ENCODE measurements around the gene FNBP1.

The FNBP1 gene

DNA sequence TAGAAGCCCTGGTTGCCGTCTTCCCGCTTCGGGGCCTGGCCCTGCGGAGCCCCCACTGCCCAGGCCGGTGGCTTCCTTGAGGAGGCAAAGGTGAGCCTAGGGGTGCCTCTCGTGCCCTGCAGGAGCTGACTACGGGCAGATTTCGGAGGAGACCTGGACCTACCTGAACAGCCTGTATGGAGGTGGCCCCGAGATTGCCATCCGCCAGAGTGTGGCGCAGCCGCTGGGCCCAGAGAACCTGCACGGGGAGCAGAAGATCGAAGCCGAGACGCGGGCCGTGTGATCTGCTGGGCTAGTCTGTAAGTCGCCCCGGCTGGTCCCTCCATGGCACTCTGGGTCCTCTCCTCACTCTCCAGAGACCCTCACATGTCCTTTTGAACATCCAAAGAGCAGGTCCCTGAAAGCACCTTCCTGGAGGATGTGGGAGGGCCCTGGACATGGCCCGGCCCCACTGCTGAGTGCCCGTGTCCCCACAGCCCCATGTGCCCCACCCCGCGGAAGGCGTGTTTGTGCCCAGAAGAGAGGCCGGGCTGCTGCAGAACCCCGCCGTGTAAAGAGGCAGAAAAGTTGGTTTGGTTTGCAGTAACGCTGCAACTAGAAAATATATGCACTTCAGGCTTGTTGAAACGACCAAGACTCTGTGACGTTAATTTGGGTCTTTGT, 162.9 kb downstream of the FNBP1 start:
- in situ Hi-C loops (cut with MboI; ENCODE audit: low sequenced_read_pairs): no loop called here

DNA sequence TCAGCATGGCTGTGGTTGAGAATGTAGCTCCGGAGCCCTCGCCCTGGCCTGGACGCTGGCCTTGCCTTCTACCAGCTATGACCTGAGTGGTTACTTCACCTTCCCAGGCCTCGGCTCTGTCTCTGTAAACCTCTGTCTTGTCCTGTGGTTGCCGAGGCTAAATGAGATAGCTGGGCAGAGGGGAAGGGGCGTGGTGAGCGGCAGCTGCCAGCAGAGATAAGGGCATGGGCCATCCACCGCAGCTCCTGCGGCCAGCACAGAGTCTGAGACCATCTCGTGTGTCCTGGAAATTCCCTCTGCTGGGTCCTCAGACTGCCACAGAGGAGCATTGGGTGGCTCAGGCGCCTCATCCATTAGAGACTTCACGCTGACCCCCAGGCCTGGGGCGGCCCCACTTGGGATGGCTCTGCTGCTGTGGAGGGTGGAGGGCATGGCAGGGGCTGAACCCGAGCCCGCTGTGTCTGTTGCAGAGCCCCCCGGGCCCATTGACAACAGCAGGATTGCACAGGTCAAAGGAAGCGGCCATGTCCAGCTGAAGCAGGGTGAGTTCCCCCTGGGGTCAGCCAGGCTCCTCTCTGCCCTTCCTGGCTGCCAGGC, 163.8 kb downstream of the FNBP1 start:
- in situ Hi-C loops (cut with MboI; ENCODE audit: low sequenced_read_pairs): no loop called here

DNA sequence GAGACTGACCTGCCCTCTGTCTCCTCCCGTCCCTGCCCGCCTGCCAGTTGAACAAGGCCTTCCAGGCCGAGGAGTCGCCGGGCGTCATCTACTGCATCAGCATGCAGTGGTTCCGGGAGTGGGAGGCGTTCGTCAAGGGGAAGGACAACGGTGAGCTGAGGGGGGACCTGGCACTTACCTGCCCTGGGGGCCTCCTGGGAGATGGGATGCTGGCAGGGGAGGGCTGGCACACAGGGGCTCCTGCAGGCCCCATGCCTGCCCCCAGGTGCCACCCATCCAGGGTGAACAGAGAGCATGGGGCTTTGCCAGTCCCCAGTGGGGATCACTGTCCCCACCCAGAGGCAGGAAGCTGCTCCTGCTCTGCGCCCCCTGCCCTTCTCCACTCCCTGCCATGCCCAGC, 164.7 kb downstream of the FNBP1 start:
- in situ Hi-C loops (cut with MboI; ENCODE audit: low sequenced_read_pairs): no loop called here

GRCh38 chr9:129876815-129877214, 166.2 kb downstream of the FNBP1 start:
- in situ Hi-C loops (cut with MboI; ENCODE audit: low sequenced_read_pairs): no loop called here

DNA sequence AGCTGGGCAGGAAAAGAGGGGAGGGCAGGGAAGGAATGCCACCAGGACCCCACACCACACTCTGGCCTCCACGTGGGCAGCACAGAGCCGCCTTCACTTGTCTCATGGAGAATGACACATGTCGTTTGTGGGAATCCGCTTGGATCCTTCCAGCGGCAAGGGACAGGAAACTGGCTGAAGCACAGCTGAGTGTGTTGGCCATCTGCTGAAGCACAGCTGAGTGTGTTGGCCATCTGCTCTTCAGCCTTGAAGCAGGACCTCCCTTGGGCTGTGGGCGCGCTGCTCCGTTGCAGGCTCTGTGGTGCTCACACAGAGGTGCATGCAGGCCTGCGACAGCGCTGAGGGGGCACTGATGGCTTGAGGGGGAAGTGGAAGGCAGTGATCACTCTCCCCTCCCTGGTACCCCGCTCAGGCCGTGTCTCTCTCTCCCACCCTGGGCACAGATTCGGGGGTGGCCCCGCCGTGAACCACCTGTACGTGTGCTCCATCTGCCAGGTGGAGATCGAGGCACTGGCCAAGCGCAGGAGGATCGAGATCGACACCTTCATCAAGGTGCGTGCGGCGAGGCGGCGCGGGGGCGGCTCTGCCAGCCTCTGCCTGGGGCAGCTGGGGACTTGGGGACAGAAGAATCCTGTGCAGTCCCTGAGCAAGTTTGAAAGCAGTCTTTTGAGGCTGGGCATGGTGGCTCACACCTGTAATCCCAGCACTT, 167.1 kb downstream of the FNBP1 start:
- in situ Hi-C loops (cut with MboI; ENCODE audit: low sequenced_read_pairs): no loop called here

DNA sequence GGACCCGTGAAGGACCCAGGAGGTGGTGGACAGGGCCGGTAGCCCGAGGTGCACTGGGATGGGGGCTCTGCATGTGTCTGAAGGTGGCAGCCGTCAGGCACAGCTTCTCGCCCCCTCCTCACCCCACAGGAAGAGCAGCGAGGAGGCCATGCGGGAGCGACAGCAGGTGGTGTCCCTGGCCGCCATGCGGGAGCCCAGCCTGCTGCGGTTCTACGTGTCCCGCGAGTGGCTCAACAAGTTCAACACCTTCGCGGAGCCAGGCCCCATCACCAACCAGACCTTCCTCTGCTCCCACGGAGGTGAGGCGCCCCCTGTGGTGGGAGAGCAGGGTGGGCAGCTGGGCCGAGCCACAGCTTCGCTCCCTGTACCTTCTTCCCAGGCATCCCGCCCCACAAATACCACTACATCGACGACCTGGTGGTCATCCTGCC, 167.8 kb downstream of the FNBP1 start:
- in situ Hi-C loops (cut with MboI; ENCODE audit: low sequenced_read_pairs): no loop called here

GRCh38 chr9:129874261-129875101, 168.5 kb downstream of the FNBP1 start:
- in situ Hi-C loops (cut with MboI; ENCODE audit: low sequenced_read_pairs): loop anchor here (25.0 kb wide), 1 partner anchor 363 kb away; no protein-coding TSS in a partner anchor

DNA sequence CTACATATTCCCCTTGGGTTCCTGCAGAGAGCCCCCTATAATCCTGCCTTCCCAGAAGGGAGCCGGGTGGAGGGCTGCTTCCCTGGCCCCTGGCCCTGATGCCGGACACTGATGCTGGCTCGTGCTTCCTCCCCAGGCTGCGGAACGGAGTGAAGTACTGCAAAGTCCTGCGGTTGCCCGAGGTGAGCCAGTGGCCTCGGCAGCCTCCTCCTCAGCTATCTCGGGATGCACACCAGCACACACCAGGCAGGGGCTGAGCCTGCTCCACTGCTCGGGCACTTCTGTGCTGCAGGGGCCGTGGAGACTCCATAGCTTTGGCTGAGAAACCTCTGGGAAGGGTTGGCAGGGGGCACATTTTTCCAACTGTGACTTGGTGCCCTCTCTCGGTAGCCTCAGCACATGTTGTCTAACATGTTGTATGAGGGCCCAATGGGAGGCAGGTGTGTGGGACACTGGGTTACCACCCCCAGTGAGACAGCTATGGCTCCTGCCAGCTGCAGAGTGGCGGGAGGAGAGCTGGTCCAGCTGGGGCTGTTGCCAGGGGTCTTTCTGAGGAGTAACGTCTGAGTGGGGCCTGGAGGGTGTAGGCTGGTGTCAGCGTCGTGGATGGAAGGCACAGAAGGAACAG, 169.3 kb downstream of the FNBP1 start:
- in situ Hi-C loops (cut with MboI; ENCODE audit: low sequenced_read_pairs): loop anchor here (25.0 kb wide), 1 partner anchor 364 kb away; no protein-coding TSS in a partner anchor

- in situ Hi-C loops (cut with MboI; ENCODE audit: low sequenced_read_pairs): loop anchor here (25.0 kb wide), 1 partner anchor 366 kb away; no protein-coding TSS in a partner anchor
Observed at GRCh38 chr9:129871046-129871445, 171.9 kb downstream of the FNBP1 start.

DNA sequence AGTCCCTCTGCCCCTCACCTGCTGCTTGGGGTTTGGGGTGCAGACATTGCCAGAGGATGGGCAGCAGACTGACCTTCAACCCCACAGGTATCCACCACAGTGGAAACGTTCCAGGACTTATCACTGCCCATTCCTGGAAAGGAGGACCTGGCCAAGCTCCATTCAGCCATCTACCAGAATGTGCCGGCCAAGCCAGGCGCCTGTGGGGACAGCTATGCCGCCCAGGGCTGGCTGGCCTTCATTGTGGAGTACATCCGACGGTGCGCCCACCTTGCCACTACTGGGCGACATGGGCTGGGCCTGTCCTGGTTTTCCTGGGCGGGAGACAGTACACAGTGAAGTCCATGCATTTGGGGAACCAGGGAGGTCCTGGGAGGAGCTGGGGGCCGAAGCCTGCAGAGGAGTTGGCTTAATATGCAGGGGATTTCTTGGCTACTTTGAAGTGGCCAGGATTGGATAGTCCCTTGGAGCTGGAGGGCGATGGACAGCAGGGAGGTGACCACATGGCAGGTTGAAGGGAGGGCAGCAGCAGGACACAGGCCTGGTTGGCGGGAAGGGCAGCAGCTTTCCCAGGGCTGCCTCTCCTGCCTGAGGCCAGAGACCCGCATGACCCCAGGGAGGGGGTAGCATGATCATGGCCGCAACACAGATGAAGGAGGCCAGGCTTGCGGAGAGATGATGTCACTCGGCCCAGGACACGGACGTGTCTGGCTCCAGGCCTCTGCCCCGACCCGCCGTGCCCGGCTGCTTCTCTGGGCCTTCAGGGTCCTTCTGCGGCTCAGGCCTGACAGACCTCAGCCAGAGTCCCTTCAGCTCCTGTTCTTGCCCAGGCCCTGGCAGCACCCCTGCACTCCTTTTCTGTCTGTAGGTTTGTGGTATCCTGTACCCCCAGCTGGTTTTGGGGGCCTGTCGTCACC, 173.1 kb downstream of the FNBP1 start:
- in situ Hi-C loops (cut with MboI; ENCODE audit: low sequenced_read_pairs): loop anchor here (25.0 kb wide), 1 partner anchor 367 kb away; no protein-coding TSS in a partner anchor

- in situ Hi-C loops (cut with MboI; ENCODE audit: low sequenced_read_pairs): loop anchor here (25.0 kb wide), 1 partner anchor 368 kb away; no protein-coding TSS in a partner anchor
Observed at GRCh38 chr9:129868872-129869486, 174.0 kb downstream of the FNBP1 start.

DNA sequence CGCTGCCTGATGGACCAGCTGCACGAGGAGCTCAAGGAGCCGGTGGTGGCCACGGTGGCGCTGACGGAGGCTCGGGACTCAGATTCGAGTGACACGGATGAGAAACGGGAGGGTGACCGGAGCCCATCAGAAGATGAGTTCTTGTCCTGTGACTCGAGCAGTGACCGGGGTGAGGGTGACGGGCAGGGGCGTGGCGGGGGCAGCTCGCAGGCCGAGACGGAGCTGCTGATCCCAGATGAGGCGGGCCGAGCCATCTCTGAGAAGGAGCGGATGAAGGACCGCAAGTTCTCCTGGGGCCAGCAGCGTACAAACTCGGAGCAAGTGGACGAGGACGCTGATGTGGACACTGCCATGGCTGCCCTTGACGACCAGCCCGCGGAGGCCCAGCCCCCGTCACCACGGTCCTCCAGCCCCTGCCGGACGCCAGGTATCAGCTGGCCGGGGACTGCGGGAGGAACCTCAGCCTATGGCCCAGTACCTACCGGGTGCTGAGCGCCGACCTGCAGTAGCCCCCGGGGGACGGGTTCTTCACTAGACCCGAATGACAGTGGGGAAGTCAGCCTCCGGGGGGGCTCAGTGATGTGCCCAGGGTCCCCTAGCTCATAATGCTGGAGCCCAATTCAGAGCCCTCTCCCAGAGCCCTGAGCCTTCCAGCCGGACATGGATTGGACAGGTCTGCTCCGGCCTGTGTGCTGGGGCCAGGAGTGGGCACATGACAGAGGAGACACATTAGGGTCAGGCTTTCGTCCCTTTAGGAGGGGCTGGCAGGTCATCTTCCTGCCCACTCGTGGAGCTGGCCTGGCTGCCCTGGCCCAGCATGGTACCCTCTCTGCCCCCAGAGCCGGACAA, 174.7 kb downstream of the FNBP1 start:
- in situ Hi-C loops (cut with MboI; ENCODE audit: low sequenced_read_pairs): loop anchor here (25.0 kb wide), 1 partner anchor 369 kb away; no protein-coding TSS in a partner anchor

DNA sequence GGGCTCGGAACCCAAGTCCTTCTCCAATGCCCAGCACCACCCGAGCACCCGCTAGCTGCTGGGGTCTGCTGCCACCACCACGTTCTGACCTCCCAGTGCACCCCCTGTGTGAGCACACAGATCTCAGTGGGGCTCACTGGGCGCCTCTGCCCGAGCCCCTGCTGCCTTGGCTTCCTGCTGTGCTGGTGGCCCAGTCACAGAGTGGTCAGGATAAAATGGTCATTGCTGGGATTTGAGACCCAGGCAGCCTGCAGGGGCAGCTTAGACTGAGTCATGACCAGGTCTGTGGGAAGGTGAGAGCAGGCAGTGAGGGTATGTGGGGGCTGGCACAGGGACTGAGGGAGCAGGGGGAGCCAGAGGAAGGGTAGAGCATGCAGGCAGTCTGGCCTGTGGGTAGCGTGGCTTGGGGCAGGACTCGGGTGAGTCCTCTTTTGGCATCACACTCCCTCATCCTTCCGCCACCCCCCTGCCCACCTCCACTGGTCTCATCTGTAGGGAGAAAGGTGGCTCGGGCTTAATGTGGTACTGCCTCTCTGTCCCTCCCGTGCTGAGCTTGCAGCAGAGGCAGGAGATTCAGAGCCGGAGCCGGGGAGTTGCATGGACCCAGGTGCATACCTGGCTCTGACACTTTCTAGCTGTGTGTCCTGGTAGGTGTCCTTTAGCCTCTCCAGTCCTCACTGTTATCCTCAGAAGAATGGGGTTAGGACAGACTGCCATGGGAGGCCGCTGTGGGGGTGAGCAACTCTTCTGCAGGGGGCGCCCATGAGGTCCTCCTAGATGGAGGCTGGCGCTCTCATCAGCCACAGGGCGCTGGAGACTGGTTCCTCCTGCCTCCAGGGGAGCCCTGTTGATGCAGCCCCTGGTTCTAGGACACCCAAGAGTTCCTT, 175.6 kb downstream of the FNBP1 start:
- in situ Hi-C loops (cut with MboI; ENCODE audit: low sequenced_read_pairs): loop anchor here (25.0 kb wide), 1 partner anchor 370 kb away; no protein-coding TSS in a partner anchor

DNA sequence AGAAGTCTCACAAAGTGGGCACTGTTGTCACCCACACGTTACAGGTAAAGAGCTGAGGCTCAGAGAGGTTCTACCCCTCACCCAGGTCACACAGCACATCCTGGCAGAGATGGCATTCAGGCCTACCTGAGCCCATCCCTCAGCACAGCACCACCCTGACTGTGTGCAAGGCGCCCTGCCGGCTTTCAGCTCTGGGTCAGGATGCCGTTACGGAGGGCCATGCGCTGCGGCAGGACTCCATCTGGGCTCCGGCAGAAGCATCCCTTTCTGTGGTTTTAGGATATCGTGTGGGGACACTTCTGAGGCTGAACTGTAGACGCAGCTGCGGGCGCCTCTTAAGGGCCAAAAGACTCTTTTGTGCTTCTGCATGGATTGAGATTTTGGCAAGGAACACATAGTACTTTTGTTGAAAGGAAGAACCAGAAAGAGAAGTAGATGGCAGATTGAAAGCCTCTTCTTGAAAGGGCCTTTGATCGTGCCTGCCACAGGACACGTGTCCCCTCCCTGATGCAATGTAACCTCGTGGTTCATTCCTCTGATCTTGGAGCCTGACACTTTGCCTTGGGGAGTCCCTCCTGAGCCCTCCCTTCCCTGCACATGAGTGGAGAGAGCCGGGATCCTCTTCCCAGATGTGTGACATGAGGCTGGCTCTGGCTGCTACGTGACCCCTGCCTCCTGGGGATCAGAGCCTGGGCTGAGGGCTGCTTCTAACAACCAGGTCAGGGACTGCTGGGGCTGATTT, 176.4 kb downstream of the FNBP1 start:
- in situ Hi-C loops (cut with MboI; ENCODE audit: low sequenced_read_pairs): loop anchor here (25.0 kb wide), 1 partner anchor 371 kb away; no protein-coding TSS in a partner anchor

DNA sequence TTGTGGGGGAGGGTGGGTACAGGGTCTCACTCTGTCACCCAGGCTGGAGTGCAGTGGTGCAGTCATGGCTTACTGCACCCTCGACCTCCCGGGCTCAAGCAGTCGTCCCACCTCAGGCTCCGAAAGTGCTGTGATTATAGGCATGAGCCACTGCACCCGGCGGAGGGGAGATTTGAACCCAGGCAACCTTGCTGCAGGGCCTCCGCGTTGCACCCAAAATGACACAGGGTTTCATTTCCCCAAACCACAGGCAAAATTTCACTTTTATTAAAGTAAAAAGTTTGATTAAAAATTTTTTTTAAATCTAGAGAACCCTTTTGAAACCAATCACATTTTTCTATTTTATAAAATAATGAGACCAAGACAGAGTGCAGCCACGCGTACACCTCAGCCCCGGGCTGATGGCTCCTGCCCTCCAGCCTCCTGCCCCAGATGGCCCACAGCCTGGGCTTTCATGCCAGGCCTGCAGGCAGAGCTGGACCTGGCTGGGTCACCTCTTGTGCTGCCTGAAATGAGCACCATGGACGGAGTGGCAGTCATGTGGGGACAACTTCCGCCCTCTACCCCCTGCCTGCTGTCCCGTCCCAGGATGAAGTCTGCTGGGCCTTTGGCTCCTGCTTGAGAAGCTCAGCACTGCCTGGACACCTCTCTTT, 177.2 kb downstream of the FNBP1 start:
- in situ Hi-C loops (cut with MboI; ENCODE audit: low sequenced_read_pairs): loop anchor here (25.0 kb wide), 1 partner anchor 372 kb away; no protein-coding TSS in a partner anchor
